ENCODE data around the gene GPR78.

DNA sequence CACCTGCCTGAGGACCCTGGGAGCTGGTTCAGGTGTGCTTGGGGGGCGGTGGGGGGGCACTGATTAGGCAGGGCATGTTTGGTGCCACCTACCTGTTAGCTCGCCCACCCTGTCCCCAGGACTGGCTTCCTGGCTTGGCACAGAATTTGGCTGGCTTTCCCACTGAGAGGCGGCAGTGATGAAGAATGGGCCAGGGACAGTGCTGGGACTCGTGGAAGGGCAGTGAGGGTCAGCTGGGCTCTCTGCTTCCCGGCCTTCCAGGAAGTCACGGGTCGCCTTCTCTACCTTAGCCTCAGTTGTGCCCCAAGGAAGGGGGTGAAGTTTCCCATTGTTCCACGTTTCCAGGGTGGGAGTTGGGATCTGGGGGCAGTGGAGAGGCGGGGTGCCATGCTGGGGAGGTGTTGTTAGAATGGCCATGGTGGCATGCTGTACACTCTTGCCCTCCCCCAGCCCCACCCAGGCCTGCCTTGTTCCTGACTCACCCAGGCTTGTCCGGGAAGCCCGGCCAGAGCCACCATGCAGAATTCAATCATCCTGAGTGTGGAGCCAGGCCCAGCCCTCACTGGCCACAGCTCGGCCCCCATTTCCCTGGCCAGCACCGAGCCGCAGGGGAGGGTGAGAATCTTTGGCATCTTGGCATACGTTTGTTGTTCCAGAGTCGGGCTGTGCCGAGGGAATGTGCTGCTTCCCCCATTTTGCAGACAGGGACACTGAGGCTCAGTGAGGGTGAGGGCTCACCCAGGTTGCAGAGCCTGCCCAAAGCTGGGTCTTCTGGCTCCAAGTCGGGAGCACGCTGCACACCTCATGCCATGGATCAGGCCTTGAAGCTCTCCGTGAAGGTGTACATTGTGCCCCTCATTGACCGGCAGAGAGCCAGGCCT lies 21.9 kb upstream of the GPR78 start:
- TF ChIP-seq, protein P1, sequence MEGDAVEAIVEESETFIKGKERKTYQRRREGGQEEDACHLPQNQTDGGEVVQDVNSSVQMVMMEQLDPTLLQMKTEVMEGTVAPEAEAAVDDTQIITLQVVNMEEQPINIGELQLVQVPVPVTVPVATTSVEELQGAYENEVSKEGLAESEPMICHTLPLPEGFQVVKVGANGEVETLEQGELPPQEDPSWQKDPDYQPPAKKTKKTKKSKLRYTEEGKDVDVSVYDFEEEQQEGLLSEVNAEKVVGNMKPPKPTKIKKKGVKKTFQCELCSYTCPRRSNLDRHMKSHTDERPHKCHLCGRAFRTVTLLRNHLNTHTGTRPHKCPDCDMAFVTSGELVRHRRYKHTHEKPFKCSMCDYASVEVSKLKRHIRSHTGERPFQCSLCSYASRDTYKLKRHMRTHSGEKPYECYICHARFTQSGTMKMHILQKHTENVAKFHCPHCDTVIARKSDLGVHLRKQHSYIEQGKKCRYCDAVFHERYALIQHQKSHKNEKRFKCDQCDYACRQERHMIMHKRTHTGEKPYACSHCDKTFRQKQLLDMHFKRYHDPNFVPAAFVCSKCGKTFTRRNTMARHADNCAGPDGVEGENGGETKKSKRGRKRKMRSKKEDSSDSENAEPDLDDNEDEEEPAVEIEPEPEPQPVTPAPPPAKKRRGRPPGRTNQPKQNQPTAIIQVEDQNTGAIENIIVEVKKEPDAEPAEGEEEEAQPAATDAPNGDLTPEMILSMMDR (tag by site-specific recombination; IDR thresholded peaks at IDR 0.05) = no peak
- no peak for TF ChIP-seq YY1 (tag by site-specific recombination; IDR thresholded peaks at IDR 0.05)

Measured in HEK293 (cell line).